Adrenal gland (tissue), 5 donors: Measurements from ENCODE around the gene NUP93.

Experiments used
- CTCF ChIP-seq, 6 experiments: fragments of 450-650 bp in 4 of 6; fragments of 200-600 bp in 2 of 6; sonication (generic) in 1 of 6; IDR thresholded peaks; 1 replicate in 5 of 6; 2 replicates in 1 of 6; pipeline versions ENCODE4 v1.5.1 to v1.8.0; 2016 to 2021; ENCODE audit warnings: antibody characterized with exemption in 6 of 6, mild to moderate bottlenecking in 2 of 6, moderate library complexity in 1 of 6
- POLR2A ChIP-seq, 2 donors: fragments of 450-650 bp; IDR thresholded peaks; one replicate each; pipeline ENCODE4 v1.6.1; 2017; ENCODE audit warnings: antibody characterized with exemption in 2 of 2, mild to moderate bottlenecking in 2 of 2, moderate library complexity in 1 of 2
- donor health status: DM: no; HTN: no; CAD: no.

GRCh38 chr16:56747486-56748045, 17.6 kb downstream of the NUP93 start:
- TF ChIP-seq POLR2A (IDR thresholded peaks at IDR 0.05) (no peak), CTCF (IDR thresholded peaks at IDR 0.05) (no peak)
